Heart left ventricle (tissue), 16 donors: ENCODE data around the gene SUGP1. TPM values are rescaled to one million over a fixed set of nuclear protein-coding genes. Genes with fewer than 3 reads are reported as not detected.

ENCODE experiments used
- ATAC-seq, 4 donors: fragments of 200-7000 bp; cut with Tn5 transposase; one replicate each; pipeline ENCODE4 v1.9.1; 2020 to 2022; ENCODE audit warnings: moderate library complexity in 4 of 4, mild to moderate bottlenecking in 3 of 4, moderate number of reproducible peaks in 1 of 4
- DNase-seq, 5 donors: peaks; one replicate each; pipeline ENCODE4 v3.0.0-alpha.2; 2020
- H3K27ac ChIP-seq, 12 donors: fragments of 200-600 bp; sonication (generic) in 4 of 12; one replicate each; pipeline versions ENCODE4 v1.5.0 to v1.8.0; 2016 to 2022; ENCODE audit warnings: mild to moderate bottlenecking in 2 of 12
- H3K27me3 ChIP-seq, 9 donors: fragments of 200-600 bp; sonication (generic) in 2 of 9; one replicate each; pipeline versions ENCODE4 v1.5.1 to v1.8.0; 2016 to 2022; ENCODE audit warnings: mild to moderate bottlenecking in 3 of 9
- H3K36me3 ChIP-seq, 9 donors: fragments of 200-600 bp; sonication (generic) in 2 of 9; one replicate each; pipeline versions ENCODE4 v1.5.0 to v1.8.0; 2018 to 2022; ENCODE audit warnings: mild to moderate bottlenecking in 2 of 9
- H3K4me1 ChIP-seq, 12 donors: fragments of 200-600 bp; sonication (generic) in 4 of 12; one replicate each; pipeline versions ENCODE4 v1.5.0 to v1.8.0; 2016 to 2022; ENCODE audit warnings: mild to moderate bottlenecking in 3 of 12
- H3K4me3 ChIP-seq, 12 donors: fragments of 200-600 bp; sonication (generic) in 4 of 12; one replicate each; pipeline versions ENCODE4 v1.5.0 to v1.8.0; 2017 to 2022; ENCODE audit warnings: mild to moderate bottlenecking in 9 of 12, moderate library complexity in 4 of 12
- H3K9me3 ChIP-seq, 12 donors: fragments of 200-600 bp; sonication (generic) in 4 of 12; one replicate each; pipeline versions ENCODE4 v1.5.0 to v1.8.0; 2016 to 2022; ENCODE audit warnings: mild to moderate bottlenecking in 1 of 12
- POLR2A ChIP-seq, 2 donors: fragments of 450-650 bp; IDR thresholded peaks; one replicate each; pipeline ENCODE4 v1.6.1; 2017; ENCODE audit warnings: antibody characterized with exemption in 2 of 2, mild to moderate bottlenecking in 2 of 2, moderate library complexity in 2 of 2
- WGBS, 4 donors: extraction: QIAGEN DNeasy Blood & Tissue Kit in 2 of 4; methylation state at CpG; one replicate each; pipeline versions ENCODE4 v1.1.5 to v1.1.7; 2013 to 2018; 5-methylcytosine and 5-hydroxymethylcytosine counted together
- intact Hi-C, 10 donors: fragments of 100-400 bp; cut with DNase I; formaldehyde crosslinking; loops; one replicate each; pipeline versions ENCODE4 v1.11.1 to v1.14.2; 2022
- polyA plus RNA-seq, 2 donors: library from polyadenylated mRNA; stranded (reverse); fragments of 200-250 nt; gene quantifications; one replicate each; pipeline ENCODE4 v1.2.3, GENCODE V29; 2013
- total RNA-seq, 9 donors: library from RNA; depleted of rRNA in 2 of 9; stranded (reverse); fragments of >200 nt in 2 of 9; fragmentation: NEBNext Ultra II Directional in 3 of 9; extraction: Animal tissue kit (Norgen Biotek cat#: 25700) in 3 of 9; gene quantifications; one replicate each; pipeline versions ENCODE4 v1.1.0 to v1.2.4, GENCODE V29; 2016 to 2023
- TF ChIP-seq, protein P1 (sequence below), 12 donors: fragments of 200-600 bp; sonication (generic) in 4 of 12; IDR thresholded peaks; one replicate each; pipeline versions ENCODE4 v1.5.0 to v1.8.0; 2018 to 2022; ENCODE audit warnings: antibody characterized with exemption in 12 of 12, mild to moderate bottlenecking in 5 of 12
- donor health status: ischemic (EF 13 %, LVEDD 7.1; RV severe dilation, severe dysfunction).
- donor health status: healthy with polysubstance abuse.
- donor health status: DM: no; HTN: yes; CAD: no.
- donor health status: DM: no; HTN: no; CAD: no.
- donor health status: ischemic (EF 25% LVEDD 6.9; RV normal size, moderate dysfunction).
- donor health status: ischemic (EF 25% LVEDD 5.7; RV mildly dilated, moderate dysfunction).
- donor health status: healthy.
- donor health status: DM: yes; HTN: yes; CAD: no.
- donor health status: ischemic (EF 35%, LVEDD 5.7; RV mildly dilated, moderate dysfunction).
- donor health status: nonischemic (EF 11% LVEDD 7.7; RV severe dilation, severe dysfunction).
- donor health status: DM: yes; HTN: yes; CAD: no.
- donor health status: PGD.
- donor health status: ischemic (EF 29% LVEDD 5.4; RV normal size, mild dysfunction).
- donor health status: nonischemic (EF 23%, LVEDD 6.1; RV moderate dilation, normal function).

SUGP1 gene
- total and polyA plus RNA-seq, 11 donors: 28.7 to 53.4 (median 41.0) TPM

DNA sequence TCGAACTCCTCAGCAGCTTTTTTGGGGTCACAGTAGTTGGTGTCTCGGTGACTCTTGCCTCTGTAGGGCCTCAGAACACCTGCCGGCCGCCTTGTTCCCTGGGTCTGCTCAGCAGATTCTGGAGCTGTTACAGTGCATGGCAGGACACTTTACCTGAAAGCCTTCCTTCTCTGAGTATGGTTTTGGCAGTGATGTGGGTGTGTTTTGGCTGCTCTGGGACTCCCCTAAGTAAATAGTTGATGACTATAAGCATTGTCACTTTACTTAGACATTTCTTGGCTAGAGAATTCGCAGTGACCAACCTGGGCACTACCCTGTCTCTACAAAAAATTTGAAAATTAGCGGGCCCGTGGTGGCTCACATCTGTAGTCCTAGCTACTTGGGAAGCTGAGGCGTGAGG is 7.4 kb upstream of the SUGP1 start:
- peaks cover 0 to 95% (median 84%) of the 10 kb centered on the region in 9 donors for H3K36me3 ChIP-seq

DNA sequence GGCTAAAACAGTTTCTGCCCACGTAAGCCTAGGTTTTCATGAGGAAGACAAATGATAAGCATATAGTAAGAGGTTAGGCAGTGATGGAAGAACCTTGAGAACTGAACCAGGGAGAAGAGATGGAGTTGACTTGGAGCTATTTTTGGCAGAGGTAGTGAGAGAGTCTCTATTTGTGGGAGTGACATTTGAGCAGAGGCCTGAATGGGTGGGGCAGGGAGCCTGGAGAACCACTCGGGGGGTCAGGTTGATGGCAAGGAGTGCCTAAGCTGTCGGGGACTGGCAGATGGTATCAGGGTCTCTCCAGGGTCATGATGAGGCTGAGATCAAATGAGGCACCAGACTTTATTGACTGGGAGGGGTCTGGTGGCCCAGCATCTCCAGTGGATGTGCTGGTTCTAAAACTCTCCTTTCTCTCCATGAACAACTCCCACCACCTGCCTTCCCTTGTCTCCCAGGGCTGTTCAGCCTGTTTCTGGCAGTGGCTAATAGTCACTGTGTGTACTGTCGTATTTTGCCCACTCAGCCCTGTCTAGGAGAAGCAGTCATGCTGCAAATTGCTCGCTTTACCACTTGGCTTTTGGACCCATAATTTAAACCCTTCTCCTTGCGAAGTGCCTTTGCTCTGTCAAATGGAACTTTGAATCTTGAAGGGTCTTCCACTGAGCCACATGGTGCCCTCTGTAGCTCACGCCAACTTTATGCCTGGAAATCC is 3.9 kb upstream of the SUGP1 start:
- no peaks in the 10 kb centered on the region for H3K9me3 ChIP-seq
- ATAC-seq: peak in 3 of 4 donors; percentile 18 to 56 (median 45)
- peaks cover 4 to 50% (median 40%) of the 10 kb centered on the region in 12 donors for H3K4me1 ChIP-seq
- WGBS, 4 donors: 69 to 73% (median 71%) methylated on average over 7 of the region's 7 CpGs
- H3K4me3 ChIP-seq: no peak overlapping the region
- H3K36me3 ChIP-seq: peaks cover 0 to 60% (median 52%) of the 10 kb centered on the region in 9 donors
- peak overlapping the region in 6 of 12 donors; percentile 10 to 62 (median 39) for H3K27ac ChIP-seq
- H3K27me3 ChIP-seq: no peaks in the 10 kb centered on the region
- TF ChIP-seq, protein P1, sequence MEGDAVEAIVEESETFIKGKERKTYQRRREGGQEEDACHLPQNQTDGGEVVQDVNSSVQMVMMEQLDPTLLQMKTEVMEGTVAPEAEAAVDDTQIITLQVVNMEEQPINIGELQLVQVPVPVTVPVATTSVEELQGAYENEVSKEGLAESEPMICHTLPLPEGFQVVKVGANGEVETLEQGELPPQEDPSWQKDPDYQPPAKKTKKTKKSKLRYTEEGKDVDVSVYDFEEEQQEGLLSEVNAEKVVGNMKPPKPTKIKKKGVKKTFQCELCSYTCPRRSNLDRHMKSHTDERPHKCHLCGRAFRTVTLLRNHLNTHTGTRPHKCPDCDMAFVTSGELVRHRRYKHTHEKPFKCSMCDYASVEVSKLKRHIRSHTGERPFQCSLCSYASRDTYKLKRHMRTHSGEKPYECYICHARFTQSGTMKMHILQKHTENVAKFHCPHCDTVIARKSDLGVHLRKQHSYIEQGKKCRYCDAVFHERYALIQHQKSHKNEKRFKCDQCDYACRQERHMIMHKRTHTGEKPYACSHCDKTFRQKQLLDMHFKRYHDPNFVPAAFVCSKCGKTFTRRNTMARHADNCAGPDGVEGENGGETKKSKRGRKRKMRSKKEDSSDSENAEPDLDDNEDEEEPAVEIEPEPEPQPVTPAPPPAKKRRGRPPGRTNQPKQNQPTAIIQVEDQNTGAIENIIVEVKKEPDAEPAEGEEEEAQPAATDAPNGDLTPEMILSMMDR (IDR thresholded peaks at IDR 0.05): no peak
- TF ChIP-seq POLR2A (IDR thresholded peaks at IDR 0.05): no peak
- no peak for DNase-seq
- intact Hi-C loops: loop anchor here in 3 of 10 donors (5.0 to 10.0 kb wide), 2 partner anchors 119 to 132 kb away; partner anchors contain the start of genes BORCS8 (in 2 of the 3), RFXANK (in 2 of the 3) and NR2C2AP (in 1 of the 3)

More for the DNA sequence above, 7.4 kb upstream of the SUGP1 start:
- ATAC-seq (no peak), DNase-seq (no peak)
- Histone ChIP-seq H3K9me3 (no peaks in the 10 kb centered on the region), H3K27me3 (no peaks in the 10 kb centered on the region), H3K4me3 (no peak overlapping the region), H3K27ac (no peak overlapping the region), H3K4me1 (peaks cover 4 to 31% (median 20%) of the 10 kb centered on the region in 12 donors)
- 90 to 99% (median 94%) methylated on average over 8 of the region's 8 CpGs for WGBS, 4 donors
- TF ChIP-seq POLR2A (IDR thresholded peaks at IDR 0.05): no peak
- TF ChIP-seq, protein P1 (IDR thresholded peaks at IDR 0.05): no peak
- intact Hi-C loops: loop anchor here in 1 of 10 donors (10.0 kb wide), 1 partner anchor 123 kb away; the partner anchor contains the start of gene NR2C2AP

DNA sequence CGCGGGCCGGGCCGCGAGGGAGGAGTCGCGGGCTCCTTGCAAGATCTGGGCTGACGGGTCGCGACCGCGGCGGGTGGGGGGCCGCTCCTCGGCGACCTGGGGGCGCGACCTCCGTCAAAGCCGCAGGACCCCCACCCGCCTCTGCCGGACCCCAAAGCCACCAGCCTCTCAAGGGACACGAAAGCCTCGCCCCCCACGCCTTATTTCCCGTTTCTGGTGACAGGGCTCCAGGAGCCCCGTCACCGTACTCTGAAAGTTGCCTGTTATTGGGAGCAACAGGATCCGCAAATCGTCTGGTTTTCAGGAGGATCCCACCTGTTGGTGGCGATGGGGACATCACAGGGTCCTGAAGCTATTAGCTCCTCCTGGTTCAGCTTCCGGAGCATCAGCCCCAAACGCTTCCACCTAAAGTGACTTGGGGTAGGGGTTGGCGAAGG is 850 bp upstream of the SUGP1 start:
- H3K27me3 ChIP-seq: no peaks in the 10 kb centered on the region

More for the DNA sequence above, 850 bp upstream of the SUGP1 start:
- Histone ChIP-seq H3K9me3 (no peaks in the 10 kb centered on the region), H3K4me3 (peak overlapping the region; percentile 76 to 100 (median 94)), H3K4me1 (peaks cover 4 to 62% (median 44%) of the 10 kb centered on the region in 12 donors), H3K27ac (peak overlapping the region; percentile 75 to 97 (median 92)), H3K36me3 (peaks cover 0 to 37% (median 28%) of the 10 kb centered on the region in 9 donors)
- intact Hi-C loops: loop anchor here in 4 of 10 donors (2.0 to 10.0 kb wide), 3 partner anchors 116 to 129 kb away; partner anchors contain the start of genes BORCS8 (in 3 of the 4), RFXANK (in 3 of the 4) and NR2C2AP (in 1 of the 4)
- WGBS, 4 donors: 1 to 3% (median 2%) methylated on average over 18 to 34 of the region's 34 CpGs
- TF ChIP-seq POLR2A (IDR thresholded peaks at IDR 0.05): no peak
- TF ChIP-seq, protein P1 (IDR thresholded peaks at IDR 0.05): no peak
- ATAC-seq: no peak
- no peak for DNase-seq
